Natural killer cell (primary cell): Measurements from ENCODE around the gene ATP8B1. TPM values are rescaled to one million over a fixed set of nuclear protein-coding genes. Genes with fewer than 3 reads are reported as not detected.
"Not testable (repeated sequence)": the region's sequence is repeated elsewhere in the genome, so short reads cannot be mapped to it uniquely, and the experiment has no call there.

Experiments used
- ATAC-seq, 3 donors: fragments of 150-1000 bp in 2 of 3; fragments of 200-7000 bp in 1 of 3; cut with Tn5 transposase; 1 replicate in 1 of 3; 2 replicates in 2 of 3; pipeline ENCODE4 v1.10.0; 2021; ENCODE audit warnings: mild to moderate bottlenecking in 2 of 3, moderate library complexity in 2 of 3
- DNase-seq, 2 donors: peaks; one replicate each; pipeline versions ENCODE4 v3.0.0 to v3.0.0-alpha.2; 2013 to 2021; ENCODE audit warnings: mixed read lengths in 1 of 2
- H3K27ac ChIP-seq: one replicate; pipeline ENCODE4 v1.5.1; 2013; ENCODE audit warnings: mild to moderate bottlenecking, low read length
- H3K27me3 ChIP-seq: one replicate; pipeline ENCODE4 v1.6.1; 2013; ENCODE audit warnings: low read length; ENCODE audit not compliant: control insufficient read depth, insufficient read depth
- H3K36me3 ChIP-seq: one replicate; pipeline ENCODE4 v1.6.1; 2013; ENCODE audit warnings: low read length; ENCODE audit not compliant: control insufficient read depth, insufficient read depth
- H3K4me1 ChIP-seq: one replicate; pipeline ENCODE4 v1.6.1; 2013; ENCODE audit warnings: low read length; ENCODE audit not compliant: control insufficient read depth, insufficient read depth
- H3K4me3 ChIP-seq: one replicate; pipeline ENCODE4 v1.5.1; 2013; ENCODE audit warnings: low read length
- H3K9me3 ChIP-seq: one replicate; pipeline ENCODE4 v1.6.1; 2013; ENCODE audit warnings: low read length; ENCODE audit not compliant: control insufficient read depth, insufficient read depth
- H3K27ac Mint-ChIP-seq, 2 donors: one replicate each; pipeline ENCODE4 v1.8.0; 2022; ENCODE audit warnings: mild to moderate bottlenecking in 2 of 2, mixed read lengths in 2 of 2, moderate library complexity in 1 of 2
- H3K27me3 Mint-ChIP-seq, 2 donors: one replicate each; pipeline ENCODE4 v1.8.0; 2022; ENCODE audit warnings: low read depth in 2 of 2, mixed read lengths in 2 of 2
- H3K36me3 Mint-ChIP-seq: one replicate; pipeline ENCODE4 v1.8.0; 2022; ENCODE audit warnings: mixed read lengths
- H3K4me1 Mint-ChIP-seq, 2 donors: one replicate each; pipeline ENCODE4 v1.8.0; 2022; ENCODE audit warnings: mixed read lengths in 2 of 2
- H3K4me3 Mint-ChIP-seq: one replicate; pipeline ENCODE4 v1.8.0; 2022; ENCODE audit warnings: mild to moderate bottlenecking, moderate library complexity, mixed read lengths
- H3K9me3 Mint-ChIP-seq, 2 donors: one replicate each; pipeline ENCODE4 v1.8.0; 2022; ENCODE audit warnings: mixed read lengths in 2 of 2
- CTCF ChIP-seq: fragments of 200-600 bp; IDR thresholded peaks from one replicate; pipeline ENCODE4 v1.8.0; 2022; ENCODE audit warnings: antibody characterized with exemption
- WGBS: methylation state at CpG from one replicate; pipeline ENCODE4 v1.1.7; 2013; ENCODE audit warnings: missing lambda C conversion rate; ENCODE audit not compliant: insufficient coverage; 5-methylcytosine and 5-hydroxymethylcytosine counted together
- intact Hi-C: fragments of 100-400 bp; cut with micrococcal nuclease; formaldehyde crosslinking; loops from one replicate; pipeline ENCODE4 v1.14.2; 2022
- total RNA-seq, 4 donors: library from RNA; stranded (reverse); fragments of 120-200 nt in 1 of 4; gene quantifications; one replicate each; pipeline versions ENCODE4 v1.2.3 to v1.2.4, GENCODE V29; 2013 to 2022

Gene ATP8B1
- total RNA-seq, 3 donors from 2014 or later (not counting 1 experiment from before 2014, with no cell fraction given), result not detected

GRCh38 chr18:57737400-57738060 is 65.6 kb downstream of the ATP8B1 start:
- H3K36me3 Mint-ChIP-seq, result no peaks in the 10 kb centered on the region
- no peak overlapping the region for H3K27ac Mint-ChIP-seq
- WGBS, result 81% methylated on average over 8 of the region's 8 CpGs
- no peaks in the 10 kb centered on the region for H3K4me1 Mint-ChIP-seq
- Histone ChIP-seq H3K4me3 (no peak overlapping the region), H3K4me1 (no peaks in the 10 kb centered on the region), H3K27ac (no peak overlapping the region), H3K36me3 (no peaks in the 10 kb centered on the region), H3K9me3 (peaks cover 4% of the 10 kb centered on the region), H3K27me3 (no peaks in the 10 kb centered on the region)
- intact Hi-C loops, result no loop called here
- H3K27me3 Mint-ChIP-seq, result no peaks in the 10 kb centered on the region
- no peak overlapping the region for H3K4me3 Mint-ChIP-seq
- no peak for TF ChIP-seq CTCF
- DNase-seq (no peak), ATAC-seq (no peak)
- peaks cover 2 to 5% of the 10 kb centered on the region in 2 donors for H3K9me3 Mint-ChIP-seq

- H3K27ac ChIP-seq, H3K27me3 ChIP-seq, H3K4me3 ChIP-seq, DNase-seq, H3K4me1 Mint-ChIP-seq, H3K27me3 Mint-ChIP-seq, H3K9me3 ChIP-seq, H3K36me3 ChIP-seq, H3K4me1 ChIP-seq, ATAC-seq, H3K36me3 Mint-ChIP-seq, H3K9me3 Mint-ChIP-seq, intact Hi-C loops, H3K4me3 Mint-ChIP-seq, H3K27ac Mint-ChIP-seq: not testable (repeated sequence)
- WGBS, result 98% methylated on average over 18 of the region's 18 CpGs
Measured at GRCh38 chr18:57735042-57735441, 68.1 kb downstream of the ATP8B1 start.

GRCh38 chr18:57733861-57734260 is 69.3 kb downstream of the ATP8B1 start:
- TF ChIP-seq CTCF, result no peak
- Histone ChIP-seq H3K4me3 (no peak overlapping the region), H3K36me3 (no peaks in the 10 kb centered on the region), H3K4me1 (no peaks in the 10 kb centered on the region), H3K9me3 (peaks cover 4% of the 10 kb centered on the region), H3K27me3 (no peaks in the 10 kb centered on the region), H3K27ac (no peak overlapping the region)
- WGBS, result 100% methylated on average over 2 of the region's 3 CpGs
- H3K36me3 Mint-ChIP-seq, result no peaks in the 10 kb centered on the region
- no peaks in the 10 kb centered on the region for H3K27me3 Mint-ChIP-seq
- ATAC-seq (no peak), DNase-seq (no peak)
- H3K4me3 Mint-ChIP-seq, result no peak overlapping the region
- H3K27ac Mint-ChIP-seq, result no peak overlapping the region
- peaks cover 0 to 6% of the 10 kb centered on the region in 2 donors for H3K4me1 Mint-ChIP-seq
- intact Hi-C loops, result no loop called here
- peaks cover 2% of the 10 kb centered on the region in 2 donors for H3K9me3 Mint-ChIP-seq

- H3K4me3 Mint-ChIP-seq, result no peak overlapping the region
- H3K27ac Mint-ChIP-seq, result no peak overlapping the region
- peaks cover 17% of the 10 kb centered on the region for H3K9me3 ChIP-seq
- H3K27me3 ChIP-seq, result no peaks in the 10 kb centered on the region
- H3K4me1 ChIP-seq, result no peaks in the 10 kb centered on the region
- ATAC-seq (no peak), DNase-seq (no peak)
- intact Hi-C loops, result no loop called here
- no peak for TF ChIP-seq CTCF
- no peak overlapping the region for H3K27ac ChIP-seq
- peaks cover 5 to 9% of the 10 kb centered on the region in 2 donors for H3K9me3 Mint-ChIP-seq
- no peaks in the 10 kb centered on the region for H3K36me3 Mint-ChIP-seq
- 98% methylated on average over 5 of the region's 5 CpGs for WGBS
- peaks cover 0 to 12% of the 10 kb centered on the region in 2 donors for H3K4me1 Mint-ChIP-seq
- H3K36me3 ChIP-seq, result no peaks in the 10 kb centered on the region
- no peak overlapping the region for H3K4me3 ChIP-seq
- no peaks in the 10 kb centered on the region for H3K27me3 Mint-ChIP-seq
Measured at GRCh38 chr18:57730146-57730545, 73.0 kb downstream of the ATP8B1 start.
